Measurements from ENCODE around the gene ATG16L2.
"Not testable (repeated sequence)": the region's sequence is repeated elsewhere in the genome, so short reads cannot be mapped to it uniquely, and the experiment has no call there.

ATG16L2 gene

DNA sequence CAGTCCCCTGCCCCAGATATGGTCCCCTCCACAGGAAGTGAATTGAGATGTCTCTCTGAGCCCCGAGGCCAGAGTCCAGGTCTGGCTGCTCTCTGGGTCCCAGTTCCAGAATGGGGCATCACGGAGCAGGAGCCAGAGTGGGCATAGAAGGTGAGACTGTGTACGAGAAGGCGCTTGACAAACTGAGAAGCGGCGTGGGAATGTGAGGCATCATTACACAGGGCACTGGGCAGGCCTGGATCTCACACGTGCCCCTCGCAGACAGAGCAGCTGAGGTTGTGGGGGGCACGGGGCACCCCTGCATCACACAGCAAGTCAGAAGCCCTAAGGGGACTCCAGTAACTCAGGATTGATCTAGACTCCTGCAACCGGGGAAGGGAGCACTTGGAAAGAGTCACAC lies 29.5 kb upstream of the ATG16L2 start:
- no peak overlapping the region for H3K4me3 ChIP-seq (replicated peaks; ENCODE audit: low read depth, low read length)
- TF ChIP-seq, protein P1, sequence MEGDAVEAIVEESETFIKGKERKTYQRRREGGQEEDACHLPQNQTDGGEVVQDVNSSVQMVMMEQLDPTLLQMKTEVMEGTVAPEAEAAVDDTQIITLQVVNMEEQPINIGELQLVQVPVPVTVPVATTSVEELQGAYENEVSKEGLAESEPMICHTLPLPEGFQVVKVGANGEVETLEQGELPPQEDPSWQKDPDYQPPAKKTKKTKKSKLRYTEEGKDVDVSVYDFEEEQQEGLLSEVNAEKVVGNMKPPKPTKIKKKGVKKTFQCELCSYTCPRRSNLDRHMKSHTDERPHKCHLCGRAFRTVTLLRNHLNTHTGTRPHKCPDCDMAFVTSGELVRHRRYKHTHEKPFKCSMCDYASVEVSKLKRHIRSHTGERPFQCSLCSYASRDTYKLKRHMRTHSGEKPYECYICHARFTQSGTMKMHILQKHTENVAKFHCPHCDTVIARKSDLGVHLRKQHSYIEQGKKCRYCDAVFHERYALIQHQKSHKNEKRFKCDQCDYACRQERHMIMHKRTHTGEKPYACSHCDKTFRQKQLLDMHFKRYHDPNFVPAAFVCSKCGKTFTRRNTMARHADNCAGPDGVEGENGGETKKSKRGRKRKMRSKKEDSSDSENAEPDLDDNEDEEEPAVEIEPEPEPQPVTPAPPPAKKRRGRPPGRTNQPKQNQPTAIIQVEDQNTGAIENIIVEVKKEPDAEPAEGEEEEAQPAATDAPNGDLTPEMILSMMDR (IDR thresholded peaks at IDR 0.05; ENCODE audit: low read depth, low read length, missing control alignments), result no peak
- DNase-seq (ENCODE audit: extremely low read depth, low read depth), result no peak

DNA sequence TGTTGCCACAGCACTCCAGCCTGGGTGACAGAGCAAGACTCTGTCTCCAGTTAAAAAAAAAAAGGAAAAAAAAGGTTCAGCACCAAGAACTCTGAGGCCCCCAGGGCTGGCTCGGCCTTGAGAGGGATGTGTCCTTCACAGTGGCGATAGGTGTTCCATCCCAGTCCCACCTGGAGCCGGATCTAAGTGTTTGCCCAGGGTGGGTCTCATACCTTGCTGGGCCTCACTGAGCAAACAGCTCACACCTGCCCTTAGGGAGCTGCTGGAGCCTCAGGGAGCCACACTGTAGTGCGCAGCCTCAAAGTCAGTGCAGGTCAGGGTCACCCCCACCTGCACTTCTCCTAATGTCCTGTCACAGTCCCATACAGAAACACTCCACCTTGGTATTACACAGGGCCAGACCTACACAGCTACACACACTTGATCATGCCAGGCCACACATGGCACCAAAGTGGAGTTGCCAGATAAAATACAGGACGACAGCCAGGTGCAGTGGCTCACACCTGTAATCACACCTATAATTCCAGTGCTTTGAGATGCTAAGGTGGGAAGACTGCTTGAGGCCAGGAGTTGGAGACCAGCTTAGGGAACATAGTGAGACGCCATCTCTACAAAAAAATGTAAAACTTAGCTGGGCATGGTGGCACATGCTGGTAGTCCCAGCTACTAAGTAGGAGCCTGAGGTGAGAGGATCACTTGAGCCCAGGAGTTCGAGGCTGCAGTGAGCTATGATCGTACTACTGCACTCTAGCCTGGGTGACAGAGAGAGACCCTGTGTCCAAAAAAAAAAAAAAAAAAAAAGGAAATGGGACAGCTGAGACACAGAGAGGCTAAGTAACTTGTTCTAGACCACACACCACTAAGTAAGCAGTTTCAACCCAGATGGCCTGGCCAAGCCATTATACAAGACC lies 27.7 kb upstream of the ATG16L2 start:
- no peak overlapping the region for H3K4me3 ChIP-seq (replicated peaks; ENCODE audit: low read depth, low read length)
- DNase-seq (ENCODE audit: extremely low read depth, low read depth), result no peak
- TF ChIP-seq, protein P1 (IDR thresholded peaks at IDR 0.05; ENCODE audit: low read depth, low read length, missing control alignments), result no peak

DNA sequence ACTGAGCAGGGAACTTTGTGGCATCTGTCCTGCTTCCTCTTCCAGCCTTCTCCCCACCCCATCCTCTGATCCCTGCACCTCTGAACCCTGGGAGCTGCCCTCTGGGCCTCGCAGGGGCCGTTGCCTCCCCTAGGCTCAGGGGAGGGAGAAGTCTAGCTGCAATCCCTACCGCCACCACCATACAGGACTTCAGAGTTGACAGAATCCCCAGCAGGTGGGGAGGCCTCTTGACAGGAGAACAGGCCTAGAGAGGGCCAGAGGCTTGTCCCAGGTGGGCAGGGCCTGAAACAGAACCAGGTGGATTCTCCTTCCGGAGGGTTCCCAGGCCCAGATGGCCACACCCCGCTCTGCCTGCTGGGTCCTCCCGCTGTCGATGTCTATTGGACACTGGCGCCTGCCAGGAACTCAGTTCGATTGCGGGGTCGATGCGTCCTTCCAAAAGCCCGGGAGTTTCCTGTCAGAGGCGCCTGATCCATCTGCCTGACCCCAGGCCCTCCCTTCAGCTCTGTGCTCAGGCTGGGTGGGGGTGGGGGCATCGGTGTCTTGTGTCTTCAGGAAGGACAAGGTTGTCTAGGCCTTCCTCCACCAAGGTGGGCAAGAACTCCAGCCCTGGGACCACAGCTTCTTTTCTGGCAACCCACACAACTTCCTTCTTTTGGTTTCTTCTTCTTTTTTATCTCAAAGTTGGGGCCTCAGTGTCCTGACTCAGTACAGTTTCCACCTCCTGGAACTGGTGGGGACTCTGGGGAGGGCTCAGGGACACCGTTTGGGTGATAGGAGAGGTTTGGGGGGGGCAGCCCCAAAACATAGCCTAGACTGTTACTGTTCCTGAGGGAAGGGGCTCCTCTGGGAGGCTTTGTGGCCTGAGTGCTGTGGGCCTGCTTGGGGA lies 26.8 kb upstream of the ATG16L2 start:
- TF ChIP-seq, protein P1 (IDR thresholded peaks at IDR 0.05; ENCODE audit: low read depth, low read length, missing control alignments), result no peak
- DNase-seq (ENCODE audit: extremely low read depth, low read depth), result no peak
- H3K4me3 ChIP-seq (replicated peaks; ENCODE audit: low read depth, low read length), result no peak overlapping the region

DNA sequence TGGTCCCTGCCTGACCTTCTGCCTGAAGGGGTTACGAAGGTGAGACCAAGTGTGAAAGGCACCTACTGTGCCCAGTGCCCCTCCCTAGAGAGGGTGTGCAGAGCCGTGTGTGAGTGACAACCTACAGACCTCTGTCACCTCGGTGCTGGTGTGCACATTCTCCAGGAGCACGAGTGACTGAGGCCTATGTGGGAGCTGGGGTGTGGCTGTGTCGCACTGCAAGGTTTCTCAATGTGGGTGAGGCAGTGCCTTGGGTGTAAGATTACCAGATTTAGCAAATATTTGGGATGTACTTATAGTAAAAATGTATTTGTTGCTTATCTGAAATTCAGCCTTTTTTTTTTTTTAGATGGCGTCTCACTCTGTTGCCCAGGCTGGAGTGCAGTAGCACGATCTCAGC lies 26.0 kb upstream of the ATG16L2 start:
- no peak for DNase-seq (ENCODE audit: extremely low read depth, low read depth)
- H3K4me3 ChIP-seq (replicated peaks; ENCODE audit: low read depth, low read length), result no peak overlapping the region
- TF ChIP-seq, protein P1 (IDR thresholded peaks at IDR 0.05; ENCODE audit: low read depth, low read length, missing control alignments), result no peak

DNA sequence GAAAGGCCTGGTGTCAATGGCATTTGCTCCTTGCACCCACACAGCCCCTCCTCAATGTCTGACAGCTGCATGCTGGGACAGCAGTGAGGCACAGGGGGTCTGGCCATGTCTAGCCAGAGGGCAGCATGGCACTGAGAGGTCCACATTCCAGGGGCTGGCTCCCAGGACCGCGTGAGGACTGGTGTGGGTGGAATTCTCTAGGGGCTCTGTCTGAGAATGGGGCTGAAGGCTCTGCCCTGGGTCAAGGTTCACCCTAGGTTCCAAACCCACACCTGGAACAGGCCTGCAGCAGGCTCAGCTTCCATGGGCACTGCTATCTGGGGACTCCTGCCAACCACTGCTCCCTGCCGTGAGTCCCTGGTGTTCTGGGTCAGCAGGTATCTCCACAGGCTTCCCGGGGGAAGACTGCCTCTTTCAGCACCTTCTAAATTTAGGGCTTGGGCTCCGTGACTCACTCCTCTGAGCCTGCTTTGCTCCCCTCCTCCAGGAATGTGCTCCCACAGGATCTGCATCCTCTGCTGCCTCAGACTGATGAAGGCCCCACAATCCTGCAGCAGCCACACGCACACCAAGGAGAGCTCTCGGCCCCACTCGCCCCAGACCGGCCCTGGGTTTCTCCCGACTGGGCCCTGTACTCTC lies 24.6 kb upstream of the ATG16L2 start:
- no peak overlapping the region for H3K4me3 ChIP-seq (replicated peaks; ENCODE audit: low read depth, low read length)
- no peak for DNase-seq (ENCODE audit: extremely low read depth, low read depth)
- TF ChIP-seq, protein P1 (IDR thresholded peaks at IDR 0.05; ENCODE audit: low read depth, low read length, missing control alignments), result no peak

DNA sequence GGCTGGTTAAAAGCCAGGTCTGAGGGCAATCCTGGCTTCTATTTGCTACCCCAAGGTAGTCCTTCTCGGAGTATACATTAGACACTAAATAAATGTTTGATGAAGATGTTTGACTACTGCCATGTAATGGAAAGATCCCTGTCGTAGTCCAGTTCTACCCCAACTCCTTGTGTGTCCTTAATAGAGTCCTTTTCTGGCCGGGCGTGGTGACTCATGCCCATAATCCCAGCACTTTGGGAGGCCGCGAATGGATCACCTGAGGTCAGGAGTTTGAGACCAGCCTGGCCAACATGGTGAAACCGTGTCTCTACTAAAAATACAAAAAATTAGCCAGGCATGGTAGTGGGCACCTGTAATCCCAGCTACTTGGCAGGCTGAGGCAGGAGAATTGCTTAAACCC lies 23.0 kb upstream of the ATG16L2 start:
- DNase-seq (ENCODE audit: extremely low read depth, low read depth); H3K4me3 ChIP-seq (replicated peaks; ENCODE audit: low read depth, low read length): not testable (repeated sequence)

Data from HFF-Myc (cell line).